ENCODE results near the gene BEND5. TPM values are rescaled to one million over a fixed set of nuclear protein-coding genes. Genes with fewer than 3 reads are reported as not detected.

Gene BEND5
- total and polyA plus RNA-seq, 2 of the 4 experiments (the other 2 are of a cell fraction): 1.1 to 1.3 TPM

DNA sequence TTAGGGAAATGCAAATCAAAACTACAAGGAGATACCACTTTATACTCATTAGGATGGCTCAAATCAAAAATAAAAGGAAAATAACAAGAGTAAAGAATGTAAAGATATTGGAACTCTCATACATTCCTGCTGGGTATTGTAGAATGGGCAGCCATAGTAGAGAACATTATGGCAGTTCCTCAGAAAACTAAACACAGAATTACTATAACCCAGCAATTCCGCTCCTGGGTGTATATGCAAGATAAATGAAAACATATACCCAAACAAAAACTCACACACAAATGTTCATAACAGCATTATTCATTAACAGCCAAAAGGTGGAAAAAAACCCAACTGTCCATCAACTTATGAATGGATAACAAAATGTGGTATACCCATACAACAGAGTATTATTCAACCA is 11.4 kb downstream of the BEND5 start:
- Histone ChIP-seq H3K4me3 (ENCODE audit: insufficient read depth, low read depth, low read length) (no peak overlapping the region), H3K4me2 (ENCODE audit: low read depth, low read length) (no peak overlapping the region), H3K9ac (ENCODE audit: low read depth, low read length) (no peak overlapping the region), H2AFZ (replicated peaks; ENCODE audit: low read length, poor library complexity) (no peak overlapping the region), H4K8ac (ENCODE audit: low read depth in 2 of 2, low read length in 2 of 2) (no peak overlapping the region), H3K4ac (ENCODE audit: low read depth, low read length) (no peak overlapping the region), H4K20me1 (ENCODE audit: insufficient read depth, low read length) (no peaks in the 10 kb centered on the region), H3K27ac (ENCODE audit: insufficient read depth, low read length) (no peak overlapping the region), H3K23ac (ENCODE audit: low read depth, low read length) (no peak overlapping the region), H4K91ac (ENCODE audit: insufficient read depth, low read depth, low read length) (no peak overlapping the region), H2AK5ac (ENCODE audit: low read depth, low read length) (no peak overlapping the region), H2AK9ac (replicated peaks; ENCODE audit: low read depth, low read length, poor library complexity) (no peak overlapping the region), H3K79me1 (ENCODE audit: low read depth in 1 of 2, low read length in 2 of 2) (no peaks in the 10 kb centered on the region), H3K9me3 (ENCODE audit: control insufficient read depth, insufficient read depth, low read length) (no peaks in the 10 kb centered on the region), H3K9me1 (ENCODE audit: insufficient read depth, low read length) (no peaks in the 10 kb centered on the region), H3K56ac (ENCODE audit: extremely low read depth, insufficient read depth, low read length) (no peak overlapping the region), H3K18ac (ENCODE audit: low read depth, low read length) (no peak overlapping the region), H3K4me1 (ENCODE audit: control insufficient read depth, insufficient read depth, low read length) (peaks cover 2% of the 10 kb centered on the region; the same call in 1 of the 2 replicates), H3K36me3 (ENCODE audit: control insufficient read depth, insufficient read depth, low read length) (no peaks in the 10 kb centered on the region), H2BK15ac (ENCODE audit: low read depth, low read length) (no peak overlapping the region), H2BK20ac (ENCODE audit: low read depth, low read length) (no peak overlapping the region), H2BK120ac (ENCODE audit: low read depth, low read length) (no peak overlapping the region), H2BK5ac (ENCODE audit: low read depth, low read length, poor library complexity, severe bottlenecking) (no peak overlapping the region), H4K5ac (ENCODE audit: low read depth, low read length) (no peak overlapping the region), H3K27me3 (ENCODE audit: control insufficient read depth, insufficient read depth, low read length) (no peaks in the 10 kb centered on the region), H3K14ac (replicated peaks; ENCODE audit: low read depth, low read length) (no peak overlapping the region)
- dilution Hi-C loops (cut with HindIII; ENCODE audit: low sequenced_read_pairs, unreplicated experiment): no loop called here
- no TSS peak for BruUV-seq (replicated peaks)
- TF ChIP-seq MAFK (IDR thresholded peaks at IDR 0.05; ENCODE audit: low read depth, low read length) (no peak), CHD1 (IDR thresholded peaks at IDR 0.05; ENCODE audit: low read depth, low read length) (no peak), FOS (IDR thresholded peaks at IDR 0.05; ENCODE audit: low read depth, low read length) (no peak), MAZ (IDR thresholded peaks at IDR 0.05; ENCODE audit: borderline replicate concordance, low read depth, low read length) (no peak), CEBPB (IDR thresholded peaks at IDR 0.05; ENCODE audit: low read depth, low read length) (no peak)
- TF ChIP-seq, protein P1, sequence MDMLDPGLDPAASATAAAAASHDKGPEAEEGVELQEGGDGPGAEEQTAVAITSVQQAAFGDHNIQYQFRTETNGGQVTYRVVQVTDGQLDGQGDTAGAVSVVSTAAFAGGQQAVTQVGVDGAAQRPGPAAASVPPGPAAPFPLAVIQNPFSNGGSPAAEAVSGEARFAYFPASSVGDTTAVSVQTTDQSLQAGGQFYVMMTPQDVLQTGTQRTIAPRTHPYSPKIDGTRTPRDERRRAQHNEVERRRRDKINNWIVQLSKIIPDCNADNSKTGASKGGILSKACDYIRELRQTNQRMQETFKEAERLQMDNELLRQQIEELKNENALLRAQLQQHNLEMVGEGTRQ (IDR thresholded peaks at IDR 0.05; ENCODE audit: low read depth, low read length): no peak
- in situ Hi-C loops (cut with MboI; ENCODE audit: low sequenced_read_pairs): no loop called here
- ATAC-seq (ENCODE audit: low read depth): no peak
- ChIA-PET CTCF (no interaction called here), POLR2A (ENCODE audit: unreplicated experiment) (no interaction called here)
- intact Hi-C loops (cut with micrococcal nuclease): no loop called here
- DNase-seq: no peak
- no CpG with 5 or more reads among the region's 1 CpG for WGBS, 2 experiments (ENCODE audit: extremely low coverage in 2 of 2, insufficient read length in 1 of 2)
